GM10248 (cell line): ENCODE results near the gene FAM131B.

Source experiments
- CTCF ChIA-PET: fragments of 300-600 bp; sonication (Branson Sonifier 250); formaldehyde crosslinking; extraction: SDS; loops from one replicate; lab custom pipeline; 2021; ENCODE audit warnings: antibody characterized with exemption; lab: Yijun Ruan, JAX
- POLR2A ChIA-PET: fragments of 350-650 bp; sonication (Branson Sonifier 250); formaldehyde crosslinking; extraction: SDS; loops from one replicate; lab custom pipeline; 2020; ENCODE audit warnings: antibody characterized with exemption; lab: Yijun Ruan, JAX
- DNase-seq: peaks from one replicate; pipeline ENCODE4 v3.0.0; 2012; ENCODE audit errors: extremely low spot score
- TF ChIP-seq, protein P1 (sequence below): IDR thresholded peaks from 2 replicates; pipeline ENCODE4 v1.5.1; 2012; ENCODE audit warnings: mild to moderate bottlenecking, low read depth; ENCODE audit errors: extremely low read depth, missing control alignments, control extremely low read depth

FAM131B gene

DNA sequence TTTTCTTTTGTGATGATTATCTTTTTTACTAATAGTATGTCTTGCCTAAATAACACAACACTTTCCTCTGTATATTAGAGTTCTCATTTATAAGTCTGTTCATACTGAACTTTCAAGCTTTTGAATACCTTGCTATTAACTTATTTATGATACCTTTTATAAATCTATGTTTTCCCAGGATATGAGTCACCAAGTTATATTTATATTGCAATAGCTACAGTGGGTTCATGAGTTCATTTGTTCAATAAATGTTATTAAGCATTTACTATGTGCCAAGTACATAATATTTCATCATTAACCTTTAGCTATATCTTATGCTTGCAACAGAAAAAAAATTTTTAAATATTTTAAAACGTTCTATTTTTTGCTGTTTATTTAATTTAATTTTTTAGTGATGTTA lies 28.3 kb downstream of the FAM131B start:
- ChIA-PET POLR2A (no interaction called here), CTCF (interaction anchor here (0.7 to 3.5 kb wide), 4 partner anchors 7 to 46 kb away, joined by 3 to 17 read pairs (median 4); no protein-coding TSS in a partner anchor)
- no peak for DNase-seq
- TF ChIP-seq, protein P1, sequence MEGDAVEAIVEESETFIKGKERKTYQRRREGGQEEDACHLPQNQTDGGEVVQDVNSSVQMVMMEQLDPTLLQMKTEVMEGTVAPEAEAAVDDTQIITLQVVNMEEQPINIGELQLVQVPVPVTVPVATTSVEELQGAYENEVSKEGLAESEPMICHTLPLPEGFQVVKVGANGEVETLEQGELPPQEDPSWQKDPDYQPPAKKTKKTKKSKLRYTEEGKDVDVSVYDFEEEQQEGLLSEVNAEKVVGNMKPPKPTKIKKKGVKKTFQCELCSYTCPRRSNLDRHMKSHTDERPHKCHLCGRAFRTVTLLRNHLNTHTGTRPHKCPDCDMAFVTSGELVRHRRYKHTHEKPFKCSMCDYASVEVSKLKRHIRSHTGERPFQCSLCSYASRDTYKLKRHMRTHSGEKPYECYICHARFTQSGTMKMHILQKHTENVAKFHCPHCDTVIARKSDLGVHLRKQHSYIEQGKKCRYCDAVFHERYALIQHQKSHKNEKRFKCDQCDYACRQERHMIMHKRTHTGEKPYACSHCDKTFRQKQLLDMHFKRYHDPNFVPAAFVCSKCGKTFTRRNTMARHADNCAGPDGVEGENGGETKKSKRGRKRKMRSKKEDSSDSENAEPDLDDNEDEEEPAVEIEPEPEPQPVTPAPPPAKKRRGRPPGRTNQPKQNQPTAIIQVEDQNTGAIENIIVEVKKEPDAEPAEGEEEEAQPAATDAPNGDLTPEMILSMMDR: no peak

DNA sequence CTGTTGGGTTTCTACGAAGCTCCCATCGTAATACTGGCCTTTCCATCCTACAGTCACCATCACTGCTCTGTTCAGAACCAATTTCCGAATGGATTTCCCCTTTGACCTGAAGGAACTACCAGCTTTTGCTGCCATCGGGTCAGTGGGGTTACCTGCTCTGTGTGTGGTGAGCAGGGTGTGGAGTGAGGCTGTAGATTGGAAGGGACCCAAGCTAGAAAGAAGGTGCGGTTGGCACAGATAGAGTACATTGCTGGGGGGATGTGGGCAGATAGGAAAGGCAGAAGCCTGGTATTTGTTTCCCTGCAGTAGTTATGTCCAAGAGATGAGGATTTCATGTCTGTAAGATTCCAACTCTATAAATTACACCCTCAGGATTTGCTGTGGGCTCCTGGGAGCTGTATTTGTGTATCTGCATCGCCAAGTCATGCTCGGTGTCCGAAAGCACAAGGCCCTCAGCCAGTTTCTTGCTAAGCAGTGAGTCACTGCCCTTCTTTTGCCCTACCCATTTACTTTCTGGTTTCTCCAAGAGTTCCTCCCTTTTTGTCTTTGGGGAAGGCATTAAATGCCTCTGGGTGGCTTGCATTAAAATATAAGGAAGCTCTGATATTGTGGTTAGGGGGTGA lies 31.2 kb downstream of the FAM131B start:
- ChIA-PET CTCF (interaction anchor here (1.2 kb wide), 1 partner anchor 12 kb away, joined by 4 read pairs; no protein-coding TSS in a partner anchor), POLR2A (no interaction called here)
- TF ChIP-seq, protein P1: no peak
- DNase-seq: no peak

DNA sequence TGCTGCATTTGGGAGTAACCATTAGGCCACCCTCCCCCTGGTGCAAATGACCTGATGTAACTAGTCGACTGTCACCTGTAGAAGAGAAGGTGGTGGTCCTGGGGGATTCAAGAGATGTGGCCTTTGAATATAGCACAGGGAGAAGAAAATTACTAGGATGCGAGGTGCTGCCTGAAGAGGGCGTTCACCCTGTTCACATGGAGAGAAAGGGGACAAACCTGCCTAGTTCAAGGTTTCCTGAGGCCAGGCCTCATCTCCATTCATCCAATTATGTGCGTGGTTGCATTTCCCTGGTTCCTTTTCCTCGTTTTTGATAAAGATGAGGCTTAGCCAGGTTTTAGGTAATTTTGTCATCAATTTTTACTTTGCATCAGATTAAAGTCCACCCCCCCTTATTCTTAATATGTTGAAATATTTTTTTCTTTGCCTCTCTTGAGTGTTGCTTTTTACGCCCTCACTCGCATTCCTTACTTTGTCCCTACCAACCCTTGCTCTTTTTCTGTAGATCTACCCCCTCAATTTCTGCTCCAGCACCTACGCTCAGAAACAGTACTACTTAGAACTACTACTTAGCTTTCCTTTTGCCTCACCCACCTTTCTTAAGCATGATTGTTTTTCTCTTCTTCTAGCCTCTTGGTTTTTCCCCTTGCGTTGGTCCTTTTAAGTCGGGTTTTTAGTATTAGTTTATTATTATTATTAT lies 32.9 kb downstream of the FAM131B start:
- TF ChIP-seq, protein P1: no peak
- POLR2A ChIA-PET: no interaction called here
- CTCF ChIA-PET: interaction anchor here (0.7 kb wide), 1 partner anchor 8 kb away, joined by 4 read pairs; no protein-coding TSS in a partner anchor
- DNase-seq: no peak

DNA sequence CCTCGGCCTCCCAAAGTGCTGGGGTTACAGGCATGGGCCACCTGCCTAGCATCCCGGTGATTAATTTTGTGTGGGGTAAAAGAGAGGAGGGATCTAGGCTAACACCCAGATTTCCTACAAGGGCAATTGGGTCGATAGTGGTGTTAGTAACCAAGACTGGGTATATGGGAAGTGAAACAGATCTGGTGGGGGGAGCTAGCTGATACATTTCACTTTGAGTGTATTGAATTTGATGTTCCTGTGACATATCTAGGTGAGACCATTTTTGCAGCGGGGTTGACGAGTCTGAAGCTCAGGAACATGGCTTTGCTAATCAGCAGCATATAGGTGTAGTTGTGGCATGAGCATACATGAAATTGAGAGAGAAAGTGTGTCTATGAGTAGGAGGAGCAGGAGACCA lies 34.6 kb downstream of the FAM131B start:
- ChIA-PET POLR2A (no interaction called here), CTCF (interaction anchor here (0.9 to 3.1 kb wide), 3 partner anchors 8 to 87 kb away, joined by 3 to 17 read pairs (median 5); no protein-coding TSS in a partner anchor)
- no peak for DNase-seq

DNA sequence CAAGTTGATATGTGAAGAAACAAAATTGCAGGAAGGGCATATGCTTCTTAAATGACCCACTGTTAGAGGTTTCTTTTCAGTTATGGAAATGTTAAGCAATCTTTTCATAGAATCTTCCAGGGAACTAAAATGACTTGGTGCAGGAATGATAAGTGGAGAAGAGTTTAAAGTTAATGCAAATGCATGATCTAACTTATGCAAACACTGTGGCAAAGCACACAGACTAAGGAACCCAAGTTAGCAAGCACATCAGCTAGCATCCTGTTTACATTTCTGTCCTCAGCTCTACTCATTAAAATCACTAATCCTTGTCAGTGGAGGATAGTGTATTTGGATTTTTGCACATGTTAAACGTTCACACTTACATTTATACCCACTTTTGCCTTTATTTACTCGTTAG lies 37.3 kb downstream of the FAM131B start:
- no peak for DNase-seq
- CTCF ChIA-PET: interaction anchor here (0.9 to 1.3 kb wide), 2 partner anchors 111 to 412 kb away, joined by 3 read pairs; no protein-coding TSS in a partner anchor
- POLR2A ChIA-PET: no interaction called here
- TF ChIP-seq, protein P1: no peak

More for the DNA sequence above, 34.6 kb downstream of the FAM131B start:
- TF ChIP-seq, protein P1: no peak

DNA sequence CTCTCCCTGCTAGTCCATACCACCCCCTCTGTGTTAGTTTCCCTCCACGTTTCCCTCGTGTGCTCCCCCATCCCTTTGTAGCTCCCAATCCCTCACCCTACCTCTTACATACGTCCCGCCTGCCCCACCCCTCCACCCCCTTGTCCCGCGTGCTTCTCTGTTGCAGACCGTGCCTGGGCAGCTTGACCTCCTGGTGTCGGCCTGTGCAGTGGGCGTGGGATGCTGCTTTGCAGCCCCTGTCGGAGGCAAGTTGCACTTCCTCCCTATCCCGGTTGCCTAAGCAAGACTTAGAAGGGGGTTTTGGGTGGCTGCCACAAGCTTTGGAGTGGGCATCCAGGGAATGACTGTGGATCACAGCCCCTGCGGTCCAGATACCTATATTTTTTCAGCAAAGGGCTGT lies 38.9 kb downstream of the FAM131B start:
- TF ChIP-seq, protein P1: no peak
- ChIA-PET POLR2A (no interaction called here), CTCF (interaction anchor here (1.0 kb wide), 1 partner anchor 83 kb away, joined by 3 read pairs; no protein-coding TSS in a partner anchor)
- no peak for DNase-seq
